Activated T-cell treated with anti-CD3 and anti-CD28 coated beads for 24 hours (primary cell): ENCODE measurements around the gene CPLX1.

Experiments
- DNase-seq: peaks from one replicate; pipeline ENCODE4 v3.0.0-alpha.2; 2020; ENCODE audit warnings: low read depth

CPLX1 gene

GRCh38 chr4:832108-832507 lies 6.2 kb upstream of the CPLX1 start:
- no peak for DNase-seq

- no peak for DNase-seq
Measured at GRCh38 chr4:831483-831805, 5.5 kb upstream of the CPLX1 start.

DNA sequence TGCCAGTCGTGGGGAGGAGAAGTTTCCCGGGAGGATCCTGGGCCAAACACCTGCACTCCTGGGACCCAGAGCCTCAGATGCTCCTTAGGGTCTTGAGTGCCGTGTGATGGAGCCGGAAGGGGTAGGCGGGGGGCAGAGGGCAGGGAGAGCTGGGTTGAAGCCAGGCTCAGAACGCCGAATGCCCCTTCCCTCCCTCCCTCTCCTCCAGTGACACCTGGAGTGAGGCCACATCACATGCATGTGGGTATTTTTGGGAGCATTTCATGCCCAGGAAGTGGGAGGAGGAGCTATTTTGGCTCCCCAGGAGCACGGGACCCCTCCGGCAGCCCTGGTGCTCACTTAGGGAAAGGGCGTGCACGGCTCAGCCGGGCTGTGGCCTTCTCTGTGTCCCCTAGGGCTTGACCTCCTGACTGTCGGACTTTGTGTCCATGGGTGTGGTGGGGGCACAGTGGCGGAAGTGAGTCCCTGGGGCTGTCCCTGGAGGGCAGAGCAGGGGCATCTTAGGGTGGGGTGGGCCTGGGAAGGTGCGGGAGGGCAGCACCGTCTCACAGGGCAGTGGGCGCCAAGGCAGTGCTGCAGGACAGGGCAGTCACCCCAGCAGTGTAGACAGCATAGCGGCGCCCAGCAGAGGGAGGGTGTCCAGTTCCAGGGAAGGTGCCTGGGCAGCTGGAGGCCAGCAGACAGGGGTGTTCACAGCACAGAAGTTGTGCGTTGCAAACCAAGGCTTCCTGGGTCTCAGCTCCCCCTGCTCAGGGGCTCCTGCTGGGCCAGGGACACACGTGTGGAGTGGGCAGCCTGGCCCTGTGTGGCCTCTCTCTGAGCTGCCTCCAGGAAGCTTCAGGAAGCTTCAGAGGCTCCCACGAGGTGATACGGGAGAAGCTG lies 4.9 kb upstream of the CPLX1 start:
- no peak for DNase-seq

DNA sequence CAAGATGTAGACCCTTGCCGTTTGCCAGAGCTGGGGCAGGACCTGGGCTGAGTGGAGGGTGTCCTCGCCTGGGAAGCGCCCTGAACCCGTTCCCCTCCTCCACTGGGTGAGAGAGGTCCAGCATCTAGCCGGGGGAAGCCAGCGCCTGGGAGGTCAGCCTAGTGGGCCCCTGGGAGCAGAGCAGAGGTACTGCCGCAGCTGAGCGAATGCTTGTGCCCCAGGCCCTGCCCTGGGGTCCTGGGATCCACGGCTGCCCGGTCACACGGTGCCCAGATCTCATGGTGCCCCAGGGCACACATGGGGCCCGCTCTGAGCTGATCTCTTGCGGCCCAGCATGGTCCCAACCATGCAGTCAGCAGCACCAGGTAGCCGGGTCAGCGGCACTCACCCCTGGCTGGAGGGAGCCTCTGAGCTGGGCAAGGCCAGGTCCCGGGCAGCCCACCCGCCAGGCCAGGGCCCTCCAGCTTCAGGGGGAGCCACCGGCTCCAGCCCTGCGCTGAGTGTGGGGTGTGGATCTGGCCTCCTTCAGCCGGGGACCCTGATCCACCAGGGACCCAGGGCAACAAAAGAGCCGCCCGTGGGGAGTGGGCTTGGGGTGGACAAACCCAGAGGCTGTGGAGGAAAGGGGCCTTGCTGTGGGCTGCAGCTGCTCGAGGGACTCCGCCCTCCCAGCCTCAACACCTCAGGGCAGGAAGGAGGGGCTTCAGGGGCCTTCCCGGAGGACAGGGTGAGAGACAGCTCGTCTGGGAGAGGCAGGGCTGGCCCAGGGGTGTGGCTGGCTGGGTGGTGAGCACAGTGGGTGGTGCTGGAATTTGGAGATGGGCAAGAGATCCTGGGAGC lies 4.1 kb upstream of the CPLX1 start:
- DNase-seq, result no peak

DNA sequence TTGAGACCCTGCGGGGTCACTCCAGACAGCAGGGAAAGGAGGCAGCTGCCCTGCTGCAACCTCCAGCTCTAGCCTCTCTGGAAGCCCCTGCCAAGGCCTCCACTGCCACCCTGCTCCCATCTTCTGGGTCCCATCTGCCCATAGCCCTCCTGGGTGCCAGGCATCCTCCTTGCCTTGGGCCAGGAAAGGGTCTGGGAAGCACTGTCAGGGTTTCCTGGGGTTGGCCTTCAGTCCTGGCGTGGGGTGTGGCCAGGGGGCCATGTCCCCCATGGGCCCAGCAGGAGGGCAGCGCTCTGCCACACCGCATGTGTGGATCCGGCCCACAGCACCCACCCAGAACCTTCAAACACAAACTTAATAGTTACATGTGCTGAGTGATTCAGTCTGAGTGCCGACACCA lies 3.4 kb upstream of the CPLX1 start:
- no peak for DNase-seq

GRCh38 chr4:828641-829271 lies 2.8 kb upstream of the CPLX1 start:
- no peak for DNase-seq

DNA sequence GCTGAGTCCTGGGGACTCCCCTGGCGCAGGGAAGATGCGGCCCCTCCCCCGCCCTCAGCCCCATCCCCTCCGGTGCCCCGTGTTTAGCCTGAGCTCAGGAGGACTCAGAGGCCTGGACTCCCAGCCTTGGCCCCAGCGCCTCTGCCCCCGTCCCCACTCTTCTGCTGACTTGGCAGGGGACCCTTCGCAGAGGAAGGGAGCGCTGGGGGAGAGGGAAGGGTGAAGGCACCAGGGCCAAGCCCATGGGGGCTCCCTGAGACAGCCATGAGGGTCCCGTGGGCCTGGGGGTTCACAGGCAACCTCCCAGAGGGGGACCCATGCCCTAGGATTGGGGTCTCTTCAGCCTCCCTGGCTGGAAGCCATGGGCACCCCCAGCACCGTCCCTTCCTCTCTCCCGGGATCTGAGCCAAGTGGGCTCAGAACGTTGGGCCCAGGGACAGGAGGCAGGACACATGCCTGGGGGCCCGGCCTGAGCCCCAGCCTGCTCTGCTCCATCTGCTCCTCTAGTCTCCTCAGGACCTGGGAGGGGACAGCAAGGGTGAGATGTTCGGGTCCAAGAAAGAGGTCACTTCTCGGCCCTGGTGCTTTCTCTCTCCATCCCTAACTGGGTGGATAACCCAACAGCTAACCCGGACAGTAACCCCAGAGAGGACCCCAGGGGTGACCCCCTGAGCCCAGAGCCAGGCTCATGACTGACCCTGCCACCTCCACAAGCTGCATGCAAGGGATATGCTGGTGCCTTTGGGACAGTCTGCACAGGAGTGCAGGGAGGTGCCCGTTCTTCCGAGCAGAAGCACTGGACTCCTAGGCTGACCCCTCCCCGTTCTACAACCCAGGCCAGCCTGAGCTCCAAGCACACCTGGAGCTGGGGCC lies 1.5 kb upstream of the CPLX1 start:
- DNase-seq, result no peak

DNA sequence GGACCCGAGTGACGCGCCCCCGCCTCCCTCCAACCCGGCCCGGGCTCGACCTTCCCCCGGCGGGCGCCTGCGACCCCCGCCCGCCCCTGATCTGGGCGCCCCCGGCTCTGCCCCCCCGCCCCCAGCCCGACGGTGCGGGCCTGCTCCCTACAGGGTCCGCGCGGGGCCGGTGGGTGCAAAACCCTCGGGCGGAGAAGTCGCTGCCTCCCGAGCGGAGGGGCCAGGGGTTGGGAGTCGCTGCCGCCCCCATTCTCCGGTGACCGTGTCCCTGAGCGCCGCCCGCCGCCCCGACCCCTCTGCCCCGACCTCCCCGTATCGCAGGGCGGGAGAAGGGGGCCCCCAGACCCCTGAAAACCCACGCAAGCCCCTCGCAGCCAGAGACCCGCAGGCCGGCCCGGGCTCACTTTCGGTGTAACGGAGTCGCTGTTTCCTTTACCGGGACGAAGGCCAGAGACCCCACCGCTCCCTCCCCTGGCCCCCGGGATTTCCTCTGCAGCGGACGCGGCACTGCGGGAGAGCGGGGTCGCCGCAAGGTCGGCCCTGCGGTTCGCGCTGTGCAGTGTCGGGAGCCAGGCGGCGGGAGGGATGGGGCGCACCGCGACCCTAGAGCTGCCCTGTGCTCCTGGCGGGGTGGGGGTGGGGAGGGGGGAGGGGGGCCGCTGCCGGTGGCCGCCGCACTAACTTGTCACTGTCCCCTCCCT lies 729 bp upstream of the CPLX1 start:
- DNase-seq, result no peak

DNA sequence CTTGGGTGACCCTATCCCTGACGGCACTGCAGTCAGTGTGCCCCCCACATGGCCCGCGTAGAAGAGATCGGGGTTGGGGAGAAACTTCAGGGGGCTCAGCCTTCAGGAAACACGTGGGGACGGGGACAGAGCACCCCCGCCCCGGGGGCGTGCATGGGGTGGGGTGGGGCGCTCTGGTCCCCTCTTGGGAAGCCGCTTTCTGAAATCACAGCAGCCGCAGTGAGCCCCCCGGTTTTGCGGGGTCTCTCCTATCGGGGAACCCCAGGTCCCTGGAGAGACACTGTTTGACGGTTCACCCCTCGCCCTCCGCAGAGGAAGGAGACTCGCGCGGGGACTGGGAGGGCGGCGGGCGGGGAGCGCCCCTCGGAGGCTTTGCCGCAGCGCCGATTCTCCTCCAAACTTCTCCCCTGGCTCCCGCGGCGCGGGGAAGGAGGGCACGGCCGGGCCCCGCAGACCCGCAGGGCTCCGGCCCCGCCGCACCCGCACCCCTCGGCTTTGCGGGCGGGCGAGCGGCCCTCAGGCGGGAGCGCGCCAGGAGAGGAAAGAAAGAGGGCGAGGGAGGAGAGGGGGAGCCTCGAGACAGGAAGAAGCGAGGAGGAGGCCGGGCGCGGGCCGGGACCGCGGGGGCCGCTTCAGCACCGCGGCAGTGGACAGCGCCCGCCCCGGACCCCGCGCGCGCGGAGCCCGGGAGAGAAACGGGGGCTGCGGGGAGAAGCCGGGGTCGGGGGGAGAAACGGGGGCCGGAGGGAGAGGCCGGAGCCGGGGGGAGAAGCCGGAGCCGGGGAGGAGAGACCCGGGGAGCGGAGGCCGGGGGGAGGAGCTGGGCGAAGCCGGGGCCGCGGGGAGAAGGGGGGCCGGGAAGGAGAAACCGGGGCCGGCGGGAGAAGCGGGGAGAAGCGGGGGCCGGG lies 612 bp downstream of the CPLX1 start:
- DNase-seq, result no peak

DNA sequence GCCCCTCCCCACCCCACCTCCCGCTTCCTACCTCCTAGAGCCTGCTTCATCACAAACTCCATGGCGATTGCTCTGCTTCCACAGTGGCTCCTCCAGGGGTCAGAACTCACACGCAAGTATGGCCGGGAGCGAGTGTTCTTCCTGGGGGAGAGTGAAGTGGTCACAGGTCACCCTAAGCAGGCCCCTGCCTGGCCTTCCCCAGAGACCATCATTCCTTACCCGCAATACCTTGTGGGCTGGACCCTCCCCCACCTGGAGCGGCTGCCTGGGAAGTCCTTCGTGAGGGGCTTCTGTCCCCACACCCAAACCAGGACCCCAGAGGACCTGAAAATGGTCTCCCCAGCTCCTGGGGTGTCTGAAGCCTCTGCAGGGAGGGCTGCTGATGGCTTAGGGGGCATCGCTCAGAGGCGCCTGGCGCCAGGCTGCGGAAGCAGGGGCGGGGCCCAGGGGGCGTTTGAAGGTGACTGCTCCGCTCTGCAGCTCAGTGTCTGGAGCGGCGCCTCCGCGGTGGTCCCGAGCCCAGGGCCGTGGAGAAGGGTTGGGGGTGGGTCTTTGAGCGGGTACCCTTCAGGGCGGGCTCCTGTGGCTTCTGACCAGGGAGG lies 1.4 kb downstream of the CPLX1 start:
- no peak for DNase-seq

GRCh38 chr4:823761-824460 lies 2.0 kb downstream of the CPLX1 start:
- no peak for DNase-seq

DNA sequence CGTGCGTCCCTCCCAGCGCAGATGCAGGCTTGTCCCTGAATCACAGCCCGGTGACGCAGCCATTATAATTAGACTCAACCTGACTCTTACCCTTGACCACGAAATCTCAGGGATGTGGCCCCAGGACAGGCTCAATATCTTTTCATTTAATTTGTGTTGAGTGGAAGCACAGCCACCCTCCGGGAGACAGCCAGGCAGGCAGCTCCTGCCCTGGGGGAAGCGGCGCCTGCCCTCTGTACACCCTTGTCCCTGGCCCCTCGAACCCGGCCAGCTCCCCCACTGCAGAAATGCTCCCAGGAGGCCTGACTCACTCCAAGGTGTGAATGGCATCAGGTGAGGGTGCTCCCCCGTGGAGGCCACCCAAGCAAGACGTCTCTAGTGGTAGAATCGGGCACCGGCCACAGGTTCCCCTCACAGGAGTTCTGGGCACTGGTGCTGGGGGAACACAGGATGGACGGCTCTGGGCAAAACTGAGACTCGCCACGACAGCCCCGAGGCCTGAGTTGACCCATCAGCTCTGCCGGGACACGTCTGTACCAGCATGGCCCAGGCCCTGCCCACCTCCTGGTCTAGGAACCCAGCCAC lies 2.7 kb downstream of the CPLX1 start:
- no peak for DNase-seq

- DNase-seq, result no peak
Measured at GRCh38 chr4:822361-823175, 3.4 kb downstream of the CPLX1 start.

DNA sequence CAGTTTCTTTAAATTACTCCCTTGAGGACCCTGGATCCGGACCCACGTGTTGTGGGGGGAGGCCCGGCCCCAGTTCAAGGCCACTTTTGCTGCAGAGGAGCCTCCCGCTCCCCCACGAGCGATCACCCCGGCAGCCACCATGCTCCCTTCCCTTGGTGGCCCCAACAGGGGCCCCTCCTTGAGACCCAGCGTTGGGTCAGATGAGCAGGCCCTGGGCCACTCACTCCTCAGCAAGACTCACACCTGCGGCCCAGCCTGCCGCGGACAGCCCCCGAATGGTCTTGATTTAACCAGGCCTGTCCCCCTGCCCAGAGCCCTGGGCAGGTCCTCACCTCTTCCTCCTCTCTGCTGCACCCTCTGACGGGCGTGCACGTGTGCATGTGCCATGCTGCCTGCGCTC lies 4.3 kb downstream of the CPLX1 start:
- no peak for DNase-seq

GRCh38 chr4:821181-821591 lies 4.7 kb downstream of the CPLX1 start:
- DNase-seq, result no peak

DNA sequence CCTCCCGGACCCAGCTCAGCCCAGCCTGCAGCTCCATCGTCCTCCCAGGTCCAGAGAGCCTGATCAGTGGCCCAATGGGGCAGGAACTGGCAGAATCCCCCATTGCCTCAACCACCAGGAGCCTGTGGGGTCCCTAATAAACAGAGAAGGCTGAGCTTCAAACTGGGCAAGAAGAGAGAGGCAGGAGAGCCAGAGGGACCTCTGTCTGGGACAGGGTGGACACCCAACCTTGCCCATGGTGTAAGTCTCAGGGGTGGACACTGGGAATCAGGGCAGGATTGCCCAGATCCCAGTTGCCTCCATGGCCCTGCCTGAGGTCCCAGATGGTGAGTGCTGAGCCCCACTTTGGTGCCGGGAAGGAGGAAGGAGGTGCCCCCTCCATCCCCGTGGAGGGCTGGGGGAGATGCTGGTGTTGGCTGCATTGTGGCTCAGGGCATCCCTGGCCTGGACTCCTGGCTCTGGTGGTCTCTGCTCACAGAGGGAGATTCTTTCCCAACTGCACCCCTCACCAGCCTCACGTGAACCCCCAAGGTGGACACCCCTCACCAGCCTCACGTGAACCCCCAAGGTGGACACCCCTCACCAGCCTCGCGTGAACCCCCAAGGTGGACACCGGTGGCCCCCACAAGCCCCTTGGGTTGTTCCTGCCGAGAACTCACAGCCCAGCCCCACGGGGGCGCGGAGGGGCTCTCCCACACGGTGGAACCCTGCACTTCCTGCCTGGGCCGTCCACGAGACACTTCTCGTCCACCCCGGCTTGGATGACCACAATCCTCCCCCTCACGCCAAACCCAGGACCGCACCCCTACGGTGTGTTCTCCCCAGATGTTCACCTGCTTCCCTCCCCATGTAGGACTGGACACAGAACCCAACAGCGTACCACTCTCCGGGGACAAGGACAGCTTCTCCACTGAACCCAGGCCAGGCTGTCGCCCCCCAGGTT lies 5.4 kb downstream of the CPLX1 start:
- no peak for DNase-seq
